GM13976 (cell line): ENCODE measurements around the gene C19orf81.

ENCODE experiments used
- DNase-seq: peaks from one replicate; pipeline ENCODE4 v3.0.0; 2012; ENCODE audit warnings: low spot score
- CTCF ChIP-seq: IDR thresholded peaks from 2 replicates; pipeline ENCODE4 v1.5.1; 2012; ENCODE audit warnings: borderline replicate concordance, mild to moderate bottlenecking; ENCODE audit not compliant: insufficient read depth; ENCODE audit errors: extremely low read depth, missing control alignments, control extremely low read depth
- in situ Hi-C: fragments of 300-500 bp; cut with MboI; formaldehyde crosslinking; loops from one replicate; pipeline ENCODE4 v1.12.0; 2022; ENCODE audit warnings: low sequenced_read_pairs, mixed read lengths, inconsistent platforms; ENCODE audit not compliant: unreplicated experiment

The C19orf81 gene

GRCh38 chr19:50652722-50653121 lies 3.5 kb downstream of the C19orf81 start:
- in situ Hi-C loops = no loop called here
- no peak for TF ChIP-seq CTCF
- DNase-seq = no peak

GRCh38 chr19:50654882-50655281 lies 5.6 kb downstream of the C19orf81 start:
- no peak for TF ChIP-seq CTCF
- in situ Hi-C loops = no loop called here
- DNase-seq = no peak

- DNase-seq = no peak
- in situ Hi-C loops = no loop called here
- no peak for TF ChIP-seq CTCF
Measured at GRCh38 chr19:50657222-50657669, 8.0 kb downstream of the C19orf81 start.

- DNase-seq = peak; percentile 80
- in situ Hi-C loops = no loop called here
- no peak for TF ChIP-seq CTCF
Measured at GRCh38 chr19:50657712-50658440, 8.6 kb downstream of the C19orf81 start.

- DNase-seq = peak; percentile 74
- in situ Hi-C loops = no loop called here
- TF ChIP-seq CTCF = no peak
Measured at GRCh38 chr19:50658441-50659317, 9.4 kb downstream of the C19orf81 start.

- TF ChIP-seq CTCF = no peak
- in situ Hi-C loops = no loop called here
- no peak for DNase-seq
Measured at GRCh38 chr19:50659318-50660087, 10.3 kb downstream of the C19orf81 start.
